GM18517 (cell line): ENCODE data around the gene LARP1.

Experiments used
- ATAC-seq: cut with Tn5 transposase; IDR thresholded peaks from one replicate; pipeline ENCODE4 v1.9.1; 2021; ENCODE audit warnings: mild to moderate bottlenecking, moderate library complexity; ENCODE audit not compliant: unreplicated experiment

LARP1 gene

GRCh38 chr5:154788212-154788611 lies 33.0 kb downstream of the LARP1 start:
- ATAC-seq, result no peak

DNA sequence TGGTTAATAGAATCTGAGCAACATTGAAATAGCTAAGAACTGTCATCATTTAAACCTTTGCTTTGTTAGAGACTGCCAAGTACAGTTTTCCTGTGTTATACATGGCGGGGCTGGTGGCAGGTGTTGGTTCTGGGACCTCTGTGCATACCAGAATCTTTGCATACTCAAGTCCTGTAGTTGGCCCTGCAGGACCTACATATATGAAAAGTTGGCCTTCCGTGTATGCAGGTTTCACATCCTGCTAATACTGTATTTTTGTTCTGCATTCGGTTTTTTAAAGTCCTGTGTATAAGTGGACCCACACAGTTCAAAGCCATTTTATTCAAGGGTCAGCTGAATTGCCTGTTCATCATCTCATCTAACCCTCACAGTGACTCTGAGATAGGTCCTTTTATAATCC lies 36.4 kb downstream of the LARP1 start:
- peak; percentile 82 for ATAC-seq

- ATAC-seq, result no peak
Observed at GRCh38 chr5:154793599-154794524, 38.7 kb downstream of the LARP1 start.

DNA sequence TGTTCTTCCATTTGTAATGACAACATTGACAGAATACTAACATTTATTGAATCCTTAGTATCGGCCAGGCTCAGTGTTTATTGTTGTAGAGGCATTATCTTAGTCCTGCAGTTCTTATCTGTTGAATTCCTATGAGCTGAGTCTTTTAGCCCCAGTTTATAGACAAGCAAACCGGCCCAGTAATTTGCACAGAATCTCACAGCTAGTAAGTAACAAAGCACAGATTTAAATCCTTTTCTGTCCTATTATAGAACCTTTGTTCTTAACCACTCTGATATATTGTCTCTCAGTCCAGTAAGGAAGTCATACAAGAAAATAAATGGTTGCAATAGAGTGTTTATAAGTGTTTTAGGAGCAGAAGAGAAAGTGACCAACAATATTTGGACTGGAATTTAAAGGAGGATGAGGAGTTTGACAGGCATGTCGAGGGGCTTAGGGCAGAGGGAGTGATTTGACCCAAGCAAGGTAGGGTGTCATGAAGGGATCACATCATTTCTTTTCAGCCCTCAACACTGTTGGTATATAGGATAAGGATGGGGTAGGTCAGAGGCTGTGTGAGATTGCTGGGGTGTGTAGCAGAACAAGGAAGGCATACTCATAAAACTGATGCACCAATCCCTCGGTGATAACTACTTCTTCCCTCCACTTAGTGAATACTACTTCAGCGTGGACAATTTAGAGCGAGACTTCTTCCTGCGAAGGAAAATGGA lies 39.5 kb downstream of the LARP1 start:
- ATAC-seq, result no peak

DNA sequence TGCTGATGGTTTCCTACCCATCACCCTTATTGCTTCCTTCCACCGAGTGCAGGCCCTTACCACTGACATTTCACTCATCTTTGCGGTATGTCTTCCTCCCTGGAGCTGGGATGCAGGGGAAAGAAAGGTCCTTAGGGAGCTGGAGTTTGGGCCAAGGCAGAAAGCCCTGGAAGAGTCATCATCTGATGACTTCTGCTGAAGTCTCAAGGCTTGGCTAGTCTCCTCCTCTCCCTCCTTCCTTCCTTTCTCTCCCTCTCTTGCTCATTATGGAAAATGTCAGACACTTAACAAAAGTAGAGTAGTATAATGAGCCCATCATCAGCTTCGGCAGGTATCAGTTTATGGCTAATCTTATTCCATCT lies 40.0 kb downstream of the LARP1 start:
- ATAC-seq, result no peak

- no peak for ATAC-seq
Observed at GRCh38 chr5:154797762-154798161, 42.6 kb downstream of the LARP1 start.

- no peak for ATAC-seq
Observed at GRCh38 chr5:154800582-154800981, 45.4 kb downstream of the LARP1 start.

DNA sequence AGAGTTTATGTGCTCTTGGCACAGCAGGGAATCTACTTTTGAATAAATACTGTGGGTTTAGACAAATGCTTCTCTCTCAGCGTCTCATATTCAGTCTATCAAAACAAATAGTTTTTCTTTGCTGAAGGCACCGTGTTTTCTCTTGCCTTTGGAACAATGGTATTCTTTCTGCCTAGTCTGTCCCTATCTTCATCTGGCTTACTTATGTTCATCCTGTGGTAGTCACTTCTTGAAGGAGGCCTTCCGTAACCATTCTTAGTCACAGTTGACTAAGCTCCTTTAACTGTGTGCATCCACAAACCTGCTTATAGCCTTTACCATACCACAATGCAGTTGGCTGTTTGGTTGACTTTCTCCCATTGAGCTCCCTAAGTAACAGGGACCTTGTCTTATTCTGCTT lies 45.9 kb downstream of the LARP1 start:
- no peak for ATAC-seq

DNA sequence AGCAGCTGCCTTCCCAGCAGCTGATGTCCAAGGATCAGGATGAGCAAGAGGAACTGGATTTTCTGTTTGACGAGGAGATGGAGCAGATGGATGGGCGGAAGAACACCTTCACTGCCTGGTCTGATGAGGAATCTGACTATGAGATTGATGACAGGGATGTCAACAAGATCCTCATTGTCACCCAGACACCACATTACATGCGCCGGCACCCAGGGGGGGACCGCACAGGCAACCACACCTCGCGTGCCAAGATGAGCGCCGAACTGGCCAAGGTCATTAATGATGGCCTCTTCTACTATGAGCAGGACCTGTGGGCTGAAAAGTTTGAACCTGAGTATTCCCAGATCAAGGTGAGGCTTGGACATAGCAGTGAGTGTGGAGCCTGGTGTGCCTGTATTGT lies 46.9 kb downstream of the LARP1 start:
- no peak for ATAC-seq

- no peak for ATAC-seq
Observed at GRCh38 chr5:154806176-154806575, 51.0 kb downstream of the LARP1 start.

GRCh38 chr5:154811239-154811638 lies 56.1 kb downstream of the LARP1 start:
- no peak for ATAC-seq

DNA sequence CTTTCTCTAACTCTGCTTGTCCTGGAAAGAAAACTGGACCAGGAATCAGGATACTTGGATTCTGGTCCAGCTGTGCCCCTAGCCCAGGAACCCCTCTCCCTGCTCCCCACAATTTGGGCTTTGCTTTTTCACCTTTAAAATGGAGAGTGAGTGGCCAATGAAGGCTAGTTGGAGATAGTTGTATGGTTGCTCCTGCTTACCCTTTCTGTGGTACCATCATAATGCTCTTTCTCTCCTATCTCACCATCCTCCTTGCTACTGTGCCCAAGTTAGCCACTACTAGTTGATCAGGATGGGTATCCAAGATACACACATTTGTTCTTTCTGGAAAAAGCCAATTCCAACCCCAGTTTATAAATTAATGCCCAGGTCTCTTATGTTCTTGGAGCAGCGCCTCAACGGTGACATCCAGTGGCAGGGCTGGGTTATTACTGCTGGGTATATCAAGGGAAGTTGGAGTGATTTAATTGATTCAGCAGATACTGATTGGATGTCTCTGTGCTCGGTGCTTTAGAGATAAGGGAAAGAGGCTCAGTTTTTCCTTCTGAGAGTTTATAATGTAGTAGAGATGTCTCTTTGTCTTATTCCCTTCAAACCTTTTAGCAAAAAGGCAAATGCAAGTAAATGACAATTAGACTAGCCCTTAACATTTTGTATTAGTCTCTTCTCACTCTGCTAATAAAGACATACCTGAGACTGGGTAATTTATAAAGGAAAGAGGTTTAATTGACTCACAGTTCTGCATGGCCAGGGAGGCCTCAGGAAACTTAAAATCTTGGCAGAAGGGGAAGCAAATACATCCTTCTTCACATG lies 56.7 kb downstream of the LARP1 start:
- ATAC-seq, result peak; percentile 73

DNA sequence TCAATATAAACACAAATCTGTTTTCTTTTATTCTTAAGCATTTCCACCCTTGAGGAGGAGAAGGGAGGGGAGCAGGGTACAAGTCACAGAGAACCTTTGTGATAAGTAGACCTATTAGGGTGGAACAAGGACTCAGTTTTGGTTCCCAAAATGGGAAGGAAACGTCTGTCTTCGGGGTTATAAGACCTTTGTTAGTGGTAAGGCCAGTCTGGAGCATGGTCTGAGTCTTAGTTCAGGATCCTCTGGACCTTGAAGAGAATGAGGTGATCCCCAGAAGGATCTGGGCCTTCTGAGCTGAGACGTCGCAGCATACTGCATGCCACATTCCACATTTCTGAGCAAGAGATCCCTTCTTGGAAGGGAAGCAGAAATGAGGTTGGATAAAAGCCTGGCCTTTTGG lies 58.0 kb downstream of the LARP1 start:
- no peak for ATAC-seq

DNA sequence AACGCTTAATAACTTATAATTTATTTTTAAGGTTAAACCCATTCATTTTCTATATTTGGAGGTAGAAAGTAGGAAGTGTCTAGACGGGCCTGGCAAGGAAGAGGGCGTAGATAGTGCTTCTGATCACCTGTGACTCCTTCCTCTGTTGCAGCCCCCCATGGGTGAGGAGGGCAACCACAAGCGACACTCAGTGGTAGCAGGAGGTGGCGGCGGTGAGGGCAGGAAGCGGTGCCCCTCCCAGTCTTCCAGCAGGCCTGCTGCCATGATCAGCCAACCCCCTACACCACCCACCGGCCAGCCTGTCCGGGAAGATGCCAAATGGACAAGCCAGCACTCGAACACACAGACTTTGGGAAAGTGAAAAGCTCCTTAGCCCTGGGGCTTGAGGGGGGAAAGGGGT lies 58.6 kb downstream of the LARP1 start:
- no peak for ATAC-seq

- ATAC-seq, result no peak
Observed at GRCh38 chr5:154815025-154815424, 59.8 kb downstream of the LARP1 start.

GRCh38 chr5:154815684-154816247 lies 60.6 kb downstream of the LARP1 start:
- ATAC-seq, result no peak

- ATAC-seq, result no peak
Observed at GRCh38 chr5:154816891-154817492, 61.8 kb downstream of the LARP1 start.

DNA sequence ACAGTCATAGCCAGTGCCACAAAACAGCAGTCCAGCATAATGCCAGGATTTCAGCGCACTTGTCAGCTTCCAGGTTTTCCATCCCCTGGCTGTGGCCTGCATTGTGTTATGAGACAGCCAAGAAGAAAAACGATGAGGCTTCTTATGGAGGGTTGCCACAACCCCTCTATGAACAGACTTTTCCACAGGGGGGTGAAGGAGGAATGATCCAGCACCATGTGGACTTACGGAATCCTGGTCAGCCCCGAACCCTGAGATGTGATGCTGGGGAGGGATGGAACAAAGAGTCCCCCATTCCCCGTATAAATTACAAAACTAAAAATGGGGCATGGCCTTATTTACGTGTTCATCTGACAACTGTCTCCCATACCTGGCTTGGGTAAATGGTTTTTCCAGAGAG lies 62.6 kb downstream of the LARP1 start:
- no peak for ATAC-seq

DNA sequence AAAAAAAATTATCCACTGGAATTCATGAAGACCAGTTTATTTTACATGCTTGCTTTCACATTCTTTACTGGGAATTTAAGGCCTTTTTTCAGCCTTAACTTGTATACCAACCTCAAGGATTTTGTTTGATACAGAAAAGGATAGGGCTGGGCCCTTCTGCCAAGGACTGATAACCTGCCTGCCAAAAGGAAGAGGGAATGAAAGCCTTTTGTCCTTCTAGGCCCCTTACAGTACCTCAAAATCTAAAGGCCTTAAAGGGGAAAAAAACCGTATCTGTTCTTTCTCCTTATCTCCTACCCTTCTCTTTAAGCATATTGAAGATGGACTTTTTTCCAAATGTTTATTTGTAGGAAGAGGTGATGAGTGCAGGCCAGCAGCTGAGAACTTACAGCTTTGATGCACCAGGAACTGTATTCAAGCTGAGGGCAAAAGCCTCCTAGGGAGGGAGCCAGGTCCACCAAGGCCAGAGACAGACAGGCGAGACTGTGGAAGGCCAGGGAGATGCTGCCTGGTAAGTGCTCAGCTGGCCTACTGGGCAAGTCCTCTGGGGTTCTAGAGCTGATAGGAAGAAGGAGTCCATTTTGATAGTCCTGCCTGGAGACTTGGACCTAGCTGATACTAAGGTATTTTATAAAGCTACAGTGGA lies 63.4 kb downstream of the LARP1 start:
- no peak for ATAC-seq

- no peak for ATAC-seq
Observed at GRCh38 chr5:154819546-154819945, 64.4 kb downstream of the LARP1 start.
